Measurements from ENCODE around the gene NBPF3.

GRCh38 chr1:21449906-21450305 lies 10.0 kb downstream of the NBPF3 start:
- TF ChIP-seq, protein P1, sequence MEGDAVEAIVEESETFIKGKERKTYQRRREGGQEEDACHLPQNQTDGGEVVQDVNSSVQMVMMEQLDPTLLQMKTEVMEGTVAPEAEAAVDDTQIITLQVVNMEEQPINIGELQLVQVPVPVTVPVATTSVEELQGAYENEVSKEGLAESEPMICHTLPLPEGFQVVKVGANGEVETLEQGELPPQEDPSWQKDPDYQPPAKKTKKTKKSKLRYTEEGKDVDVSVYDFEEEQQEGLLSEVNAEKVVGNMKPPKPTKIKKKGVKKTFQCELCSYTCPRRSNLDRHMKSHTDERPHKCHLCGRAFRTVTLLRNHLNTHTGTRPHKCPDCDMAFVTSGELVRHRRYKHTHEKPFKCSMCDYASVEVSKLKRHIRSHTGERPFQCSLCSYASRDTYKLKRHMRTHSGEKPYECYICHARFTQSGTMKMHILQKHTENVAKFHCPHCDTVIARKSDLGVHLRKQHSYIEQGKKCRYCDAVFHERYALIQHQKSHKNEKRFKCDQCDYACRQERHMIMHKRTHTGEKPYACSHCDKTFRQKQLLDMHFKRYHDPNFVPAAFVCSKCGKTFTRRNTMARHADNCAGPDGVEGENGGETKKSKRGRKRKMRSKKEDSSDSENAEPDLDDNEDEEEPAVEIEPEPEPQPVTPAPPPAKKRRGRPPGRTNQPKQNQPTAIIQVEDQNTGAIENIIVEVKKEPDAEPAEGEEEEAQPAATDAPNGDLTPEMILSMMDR (IDR thresholded peaks at IDR 0.05; ENCODE audit: borderline replicate concordance, extremely low read depth, low read length, poor library complexity, severe bottlenecking): no peak
- no peak for TF ChIP-seq EZH2 (IDR thresholded peaks at IDR 0.05; ENCODE audit: borderline replicate concordance, low read depth, low read length, severe bottlenecking)
